Right renal pelvis (tissue), 4 donors: ENCODE results near the gene RAB20. TPM values are rescaled to one million over a fixed set of nuclear protein-coding genes. Genes with fewer than 3 reads are reported as not detected.
"Not testable (repeated sequence)": the region's sequence is repeated elsewhere in the genome, so short reads cannot be mapped to it uniquely, and the experiment has no call there.

ENCODE experiments used
- DNase-seq, 4 donors: peaks; one replicate each; pipeline ENCODE4 v3.0.0-alpha.2; 2013; ENCODE audit warnings: low read depth in 4 of 4, low spot score in 3 of 4, missing footprints in 1 of 4
- polyA plus RNA-seq, 4 donors: library from polyadenylated mRNA; unstranded; fragments of 120-200 nt; gene quantifications; one replicate each; pipeline ENCODE4 v1.2.1, GENCODE V29; 2013; ENCODE audit not compliant: insufficient read length in 4 of 4

The RAB20 gene
- polyA plus RNA-seq, 4 donors: 6.6 to 11.1 (median 8.3) TPM

GRCh38 chr13:110576070-110576394, 14.5 kb upstream of the RAB20 start:
- no peak for DNase-seq

- no peak for DNase-seq
Observed at GRCh38 chr13:110575322-110576069, 14.0 kb upstream of the RAB20 start.

DNA sequence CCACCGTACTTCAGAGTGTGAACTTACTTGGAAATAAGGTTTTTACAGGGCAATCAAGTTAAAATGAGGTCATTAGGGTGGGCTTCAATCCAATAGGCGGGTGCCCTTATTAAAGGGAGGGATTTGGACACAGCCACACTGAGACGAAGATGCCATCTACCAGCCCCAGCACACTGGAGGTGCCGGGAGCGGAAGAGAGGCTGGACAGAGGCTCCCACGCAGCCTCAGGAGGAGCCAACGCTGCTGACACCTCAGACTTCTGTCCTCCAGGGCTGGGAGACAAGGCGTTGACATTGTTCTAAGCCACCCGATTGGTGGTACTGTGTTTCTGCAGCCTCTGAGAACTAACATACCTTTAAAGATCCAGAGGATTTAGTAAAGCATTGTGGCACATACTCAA, 12.6 kb upstream of the RAB20 start:
- no peak for DNase-seq

DNA sequence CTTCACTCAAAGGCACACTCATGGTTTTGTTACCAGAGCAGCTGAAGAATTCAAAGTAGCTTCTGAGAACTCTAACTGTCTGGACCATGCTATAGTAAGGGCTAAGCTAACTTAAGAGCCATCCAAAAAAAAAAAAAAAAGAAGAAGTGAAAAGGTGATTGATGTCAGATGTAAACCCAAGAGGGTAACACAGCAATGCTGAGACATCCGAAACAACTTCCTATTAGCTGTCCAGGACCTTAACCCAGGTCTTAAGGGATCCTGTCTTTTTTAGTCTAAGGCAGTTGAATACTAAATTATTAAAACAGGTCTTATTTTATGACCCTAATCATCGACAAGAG, 11.2 kb upstream of the RAB20 start:
- no peak for DNase-seq

GRCh38 chr13:110571896-110572777, 10.6 kb upstream of the RAB20 start:
- DNase-seq: no peak

DNA sequence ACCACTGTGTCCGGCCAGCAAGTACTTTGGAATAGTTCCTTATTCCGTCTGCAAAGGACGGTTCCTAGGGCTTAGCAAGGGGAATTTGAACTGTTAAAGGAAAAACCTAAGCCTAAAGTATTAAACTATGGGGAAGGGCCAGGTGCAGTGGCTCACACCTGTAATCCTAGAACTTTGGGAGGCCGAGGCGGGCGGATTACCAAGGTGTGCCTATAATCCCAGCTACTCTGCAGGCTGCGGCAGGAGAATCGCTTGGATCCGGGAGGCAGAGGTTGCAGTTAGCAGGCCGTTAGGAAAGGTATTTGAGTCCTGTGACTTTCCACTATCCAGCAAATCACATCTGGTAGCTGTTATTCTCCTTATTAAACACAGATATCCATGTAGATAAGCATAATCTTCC, 9.4 kb upstream of the RAB20 start:
- no peak for DNase-seq

DNA sequence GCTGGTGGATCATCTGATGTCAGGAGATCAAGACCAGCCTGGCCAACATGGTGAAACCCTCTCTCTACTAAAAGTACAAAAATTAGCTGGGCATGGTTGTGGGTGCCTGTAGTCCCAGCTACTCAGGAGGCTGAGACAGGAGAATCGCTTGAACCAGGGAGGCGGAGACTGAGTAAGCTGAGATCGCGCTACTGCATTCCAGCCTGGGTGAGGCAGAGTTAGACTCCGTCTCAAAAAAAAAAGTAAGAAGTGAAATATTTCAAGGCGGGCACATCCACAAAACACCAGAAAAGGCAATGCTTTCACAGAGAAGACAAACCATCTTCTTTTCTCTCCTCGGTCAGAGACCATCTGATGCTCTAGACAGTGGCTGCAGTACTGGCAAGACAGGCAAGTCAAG, 8.4 kb upstream of the RAB20 start:
- not testable (repeated sequence) for DNase-seq

GRCh38 chr13:110568612-110569011, 7.1 kb upstream of the RAB20 start:
- no peak for DNase-seq

- DNase-seq: no peak
Observed at GRCh38 chr13:110566171-110566570, 4.6 kb upstream of the RAB20 start.

- no peak for DNase-seq
Observed at GRCh38 chr13:110565296-110565695, 3.8 kb upstream of the RAB20 start.

DNA sequence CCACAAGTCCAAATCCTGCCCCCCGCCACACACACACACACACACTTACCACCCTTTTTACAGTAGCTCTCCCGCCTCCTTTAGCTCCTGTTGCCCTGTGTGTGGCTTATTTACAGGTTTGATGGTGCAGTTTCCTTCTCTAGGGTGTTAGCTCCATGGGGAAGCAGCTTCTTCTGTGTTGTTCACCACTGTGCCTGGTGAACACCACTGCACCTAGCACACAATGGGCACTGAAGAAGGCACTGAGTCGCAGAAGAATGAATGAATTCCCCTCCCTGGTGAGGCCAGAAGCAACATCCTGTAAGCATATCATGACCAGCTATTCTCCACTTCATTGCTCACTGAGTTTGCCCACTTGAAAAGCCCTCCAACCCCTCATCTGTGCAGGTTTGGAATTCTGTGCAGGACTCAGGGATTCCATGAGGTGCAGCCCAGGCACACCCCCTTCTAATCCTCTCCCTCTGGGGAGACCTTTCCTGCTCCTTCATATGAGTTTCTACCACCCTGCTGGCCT, 3.0 kb upstream of the RAB20 start:
- no peak for DNase-seq

DNA sequence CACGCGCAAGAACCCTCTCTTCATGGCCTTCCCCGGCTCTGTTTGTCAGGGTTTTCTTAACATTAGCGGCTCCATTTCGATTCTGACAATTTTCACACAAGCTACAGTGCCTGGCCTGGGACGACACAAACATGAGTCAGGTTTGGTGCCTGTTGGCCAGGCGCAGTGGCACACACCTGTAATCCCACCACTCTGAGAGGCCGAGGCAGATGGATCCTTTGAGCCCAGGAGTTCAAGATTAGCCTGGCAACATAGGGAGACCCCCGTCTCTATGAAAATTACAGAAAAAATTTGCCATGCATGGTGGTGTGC, 1.9 kb upstream of the RAB20 start:
- no peak for DNase-seq

DNA sequence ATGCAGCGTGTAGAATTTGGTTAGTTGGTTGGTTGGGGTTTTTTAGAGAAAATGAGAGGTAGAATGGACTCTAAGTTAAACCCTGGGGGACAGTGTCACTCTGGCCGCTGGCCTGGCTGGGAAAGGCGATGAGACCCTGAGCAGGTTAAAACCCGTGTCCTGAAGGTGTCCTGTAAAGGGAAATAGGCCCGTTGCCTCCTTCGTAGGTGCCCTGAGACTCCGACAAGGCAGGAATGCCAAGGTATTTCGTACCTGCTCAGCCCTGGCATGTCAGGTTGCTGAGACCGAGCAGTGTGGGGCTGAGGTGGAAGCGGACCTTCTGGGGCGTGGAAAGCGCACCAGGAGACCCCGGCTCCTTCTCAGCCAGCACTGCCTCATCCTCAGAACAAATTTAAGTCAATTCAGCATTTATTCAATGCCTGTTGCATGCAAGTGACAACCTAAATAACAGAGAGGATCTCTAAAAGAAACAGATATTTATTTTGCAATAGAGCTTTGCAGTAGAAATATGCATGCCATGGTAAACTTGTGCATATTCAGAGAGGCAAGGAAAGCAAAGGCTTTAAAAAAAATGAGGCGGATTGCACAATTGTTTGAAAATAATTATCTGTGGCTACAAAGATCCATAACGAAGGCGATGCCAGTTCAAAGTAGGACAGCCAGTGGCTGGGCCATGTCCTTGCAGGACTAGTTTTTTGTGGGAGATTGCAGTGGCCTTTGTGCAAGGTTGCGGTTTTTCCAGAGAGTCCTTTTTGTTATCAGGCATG, 1.4 kb upstream of the RAB20 start:
- no peak for DNase-seq

GRCh38 chr13:110562036-110562597, 595 bp upstream of the RAB20 start:
- DNase-seq: no peak

- DNase-seq: no peak
Observed at GRCh38 chr13:110560601-110561343, 750 bp downstream of the RAB20 start.

DNA sequence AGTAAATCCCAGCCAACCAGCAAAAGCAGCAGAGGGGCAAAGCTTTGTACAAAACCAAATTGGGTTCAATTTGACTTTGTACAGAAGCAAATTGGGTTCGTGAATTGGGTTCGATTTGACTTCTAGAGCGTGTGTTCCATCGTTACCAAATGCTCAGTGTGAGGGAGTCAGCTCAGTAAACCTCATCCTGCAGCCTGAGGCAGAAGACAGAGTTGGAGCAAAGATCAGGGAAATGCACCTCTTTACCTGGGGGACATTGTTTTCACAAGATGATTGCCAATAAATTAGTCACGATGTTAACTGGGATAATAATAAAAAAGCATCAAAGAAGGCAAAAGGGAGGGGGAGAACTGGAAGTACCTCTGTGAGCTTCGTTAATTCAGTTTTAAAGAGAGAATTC, 1.5 kb downstream of the RAB20 start:
- DNase-seq: no peak

DNA sequence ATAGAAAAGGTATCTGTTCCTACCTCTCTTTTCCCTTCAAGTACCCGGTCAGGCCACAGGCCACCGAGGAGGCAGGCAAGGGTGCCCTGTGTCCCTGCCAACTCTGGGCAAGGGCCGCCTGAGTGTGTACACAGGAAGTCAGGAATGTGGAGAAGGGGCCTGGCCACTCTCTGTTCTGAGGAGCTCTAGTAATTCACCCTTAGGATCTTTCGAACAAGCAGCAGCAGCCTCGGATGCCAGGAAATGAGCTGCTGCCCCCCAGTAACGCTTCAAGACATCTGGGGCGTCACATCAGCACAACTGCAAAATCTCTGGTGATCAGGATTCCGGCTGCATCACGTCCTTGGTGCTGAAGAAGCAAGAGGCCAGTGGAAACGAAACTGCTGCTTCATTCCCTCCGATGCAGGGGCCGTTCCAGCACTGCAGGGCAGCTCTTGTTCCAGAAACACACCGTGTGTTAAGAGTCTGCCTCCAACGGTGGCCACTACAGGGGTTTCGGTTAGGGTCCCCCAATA, 2.0 kb downstream of the RAB20 start:
- no peak for DNase-seq

DNA sequence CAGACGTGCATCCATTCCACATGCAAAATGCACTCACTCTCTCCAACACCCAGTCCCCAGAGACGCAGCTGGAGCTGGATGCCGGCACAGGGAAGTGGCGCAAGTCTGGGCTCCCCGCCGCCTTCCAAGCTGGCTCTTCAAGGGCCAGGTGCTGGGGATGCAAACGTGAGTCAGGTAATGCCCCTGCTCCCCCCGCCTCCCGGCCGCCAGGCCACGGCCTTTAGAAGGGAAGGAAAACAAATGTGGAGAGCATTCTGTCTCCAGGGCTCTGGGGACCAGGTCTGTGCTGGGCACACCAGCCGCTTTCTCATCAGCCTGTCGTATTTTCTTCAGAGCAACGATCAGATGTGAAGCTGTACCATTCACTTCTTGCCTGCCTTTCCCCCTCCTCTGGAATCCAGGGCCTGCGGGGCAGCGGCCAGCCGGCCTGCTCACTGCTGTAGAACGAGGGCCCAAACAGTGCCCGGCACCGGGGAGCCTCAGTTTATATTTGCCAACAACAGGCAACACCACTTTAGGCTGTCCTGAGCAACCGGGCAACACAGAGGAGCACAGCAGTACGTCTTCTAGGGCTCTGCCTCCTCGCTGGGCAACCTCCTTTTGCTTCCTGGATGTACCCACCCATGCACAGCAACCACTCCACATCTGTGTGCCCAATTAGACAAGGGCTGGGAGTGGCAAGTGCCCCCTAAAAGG, 3.8 kb downstream of the RAB20 start:
- DNase-seq: no peak

DNA sequence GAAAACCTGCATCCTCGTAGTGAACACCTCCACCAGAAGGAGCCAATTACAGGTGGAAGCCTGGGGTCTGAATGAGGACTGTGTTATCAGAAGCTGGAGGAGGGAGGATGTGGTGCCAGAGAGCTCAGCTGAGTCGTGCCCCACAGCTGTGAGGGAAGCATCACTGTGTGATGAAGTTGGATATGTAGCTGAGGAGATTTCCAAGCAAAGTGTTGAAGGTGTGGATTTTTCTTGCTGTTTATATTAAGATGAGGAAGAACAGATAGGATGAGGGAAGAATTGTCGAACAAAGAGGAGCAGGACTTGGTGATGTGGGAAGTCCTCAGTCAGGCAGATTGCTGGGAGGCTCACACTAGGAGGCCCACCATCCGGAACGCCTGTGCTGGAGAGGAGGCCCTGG, 4.4 kb downstream of the RAB20 start:
- no peak for DNase-seq

DNA sequence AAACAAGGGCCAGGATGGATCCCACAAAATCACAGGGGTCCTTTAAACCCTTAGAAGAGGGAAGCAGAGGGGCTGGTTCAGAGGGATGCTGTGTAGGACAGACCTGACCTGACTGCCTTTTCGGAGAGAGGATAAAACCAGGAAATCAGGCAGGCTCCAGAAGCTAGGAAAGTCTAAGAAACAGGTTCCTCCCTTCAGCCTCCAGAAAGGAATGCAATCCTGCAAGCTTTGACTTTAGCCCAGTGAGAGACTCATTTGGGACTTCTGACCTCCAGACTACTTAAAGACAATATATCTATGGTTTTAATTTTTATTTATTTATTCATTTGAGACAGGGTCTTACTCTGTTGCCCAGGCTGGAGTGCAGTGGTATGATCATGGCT, 5.3 kb downstream of the RAB20 start:
- DNase-seq: no peak
